ENCODE measurements around the gene DSCAM.

DSCAM gene

DNA sequence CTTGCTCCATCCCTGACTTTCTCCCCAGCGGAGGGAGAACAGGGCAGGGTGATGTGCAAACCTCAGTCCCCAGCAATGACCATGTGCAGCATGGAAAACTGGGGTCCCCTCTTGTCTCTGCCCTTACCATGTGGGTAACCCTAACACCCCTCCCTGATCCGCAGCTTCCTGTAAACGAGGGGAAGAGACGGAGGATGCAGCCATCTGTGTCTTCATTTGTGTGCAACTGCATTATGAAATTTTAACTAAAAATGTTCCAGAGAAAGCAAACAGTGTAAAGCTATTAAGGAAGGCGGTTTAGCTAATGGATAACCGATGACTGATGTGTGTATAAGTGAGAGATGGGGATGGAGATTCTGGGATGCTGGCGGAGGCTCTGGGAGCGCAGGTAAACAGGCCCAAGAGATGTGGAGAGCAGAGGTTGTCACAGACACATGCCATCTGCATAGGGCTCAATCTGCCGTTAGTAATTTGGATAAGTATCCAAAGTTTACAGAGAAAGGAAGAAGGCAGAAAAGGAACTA is 206.6 kb downstream of the DSCAM start:
- no peak for DNase-seq

DNA sequence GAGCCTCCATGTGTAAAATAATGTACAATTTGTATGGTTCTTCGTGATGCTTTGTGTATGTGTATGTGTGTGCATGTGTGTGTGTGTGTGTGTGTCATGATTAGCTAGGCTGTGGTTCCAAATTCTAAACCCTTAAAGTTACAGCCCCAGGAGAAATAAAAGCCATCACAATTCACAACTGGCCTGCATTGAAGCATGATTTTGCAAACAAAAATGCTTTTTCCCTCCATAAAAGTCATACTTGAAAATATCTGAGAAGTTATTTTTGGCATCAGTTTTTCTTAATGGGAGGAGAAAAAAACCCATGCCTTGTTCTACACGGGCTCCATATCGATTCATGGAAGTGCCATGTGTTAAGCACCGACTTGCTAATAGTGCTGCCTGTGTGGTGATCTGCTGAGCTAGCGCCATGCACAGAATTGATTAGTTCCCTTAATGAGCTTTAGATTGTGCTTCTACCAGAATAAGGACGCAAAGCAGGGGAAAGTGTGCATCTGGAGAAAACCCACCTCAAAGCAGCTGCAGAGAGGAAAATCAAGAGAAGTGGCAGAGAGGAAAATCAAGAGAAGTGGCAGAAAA is 207.3 kb downstream of the DSCAM start:
- DNase-seq, result no peak

DNA sequence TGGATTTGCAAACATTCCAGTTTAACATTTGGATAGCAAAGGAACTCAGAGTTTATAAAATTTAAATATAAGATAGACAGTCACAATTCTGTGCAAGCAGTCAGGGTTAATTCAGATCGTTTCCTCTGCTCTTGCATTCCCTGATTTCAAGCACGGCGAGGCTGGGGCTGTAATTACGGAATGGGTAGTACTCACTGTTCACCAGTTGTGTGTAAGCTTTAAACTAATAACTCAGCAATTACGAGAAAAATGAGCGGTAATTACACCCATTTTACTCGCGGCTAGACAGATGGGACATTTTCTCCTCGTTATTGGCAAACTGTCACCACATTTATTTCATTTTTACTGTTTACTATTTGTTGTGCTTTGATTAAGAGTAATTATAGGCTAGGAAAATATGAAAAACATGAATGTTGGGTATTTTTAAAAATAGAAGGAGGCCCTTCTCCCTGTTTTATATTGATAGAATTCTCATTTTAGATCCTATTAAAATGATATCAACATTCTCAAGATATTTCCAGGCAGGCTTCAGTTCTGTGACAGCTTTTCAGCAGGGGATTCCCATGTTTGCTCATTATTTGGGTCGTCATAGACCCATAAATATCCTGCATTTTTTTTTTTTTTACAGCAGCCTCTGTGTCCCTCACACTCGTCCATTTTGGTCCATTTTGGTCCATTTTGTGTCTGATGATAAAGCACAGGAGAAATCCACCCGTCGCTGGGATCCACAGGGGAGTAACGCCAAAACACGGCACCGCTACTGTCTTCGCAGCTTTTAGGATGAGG is 208.3 kb downstream of the DSCAM start:
- DNase-seq, result no peak

DNA sequence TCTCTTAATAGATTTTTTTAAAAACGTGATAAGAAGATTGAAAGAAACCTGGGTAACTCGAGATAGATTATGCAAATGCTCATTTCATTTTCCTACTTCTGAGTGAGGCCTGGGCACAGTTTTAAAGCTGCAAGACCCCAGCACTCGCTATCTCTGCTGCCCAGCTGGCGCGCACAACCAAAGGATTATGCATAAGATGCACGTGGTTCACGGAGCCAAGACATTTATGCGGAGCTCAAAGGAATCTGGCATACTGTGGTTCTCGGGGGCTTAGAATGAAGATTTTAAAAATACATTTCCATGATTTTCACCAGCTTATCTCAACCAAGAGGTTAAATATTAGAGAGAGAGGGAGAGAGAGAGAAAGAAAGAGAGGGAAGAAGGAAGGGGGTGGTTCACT is 210.9 kb downstream of the DSCAM start:
- DNase-seq, result no peak

- no peak for DNase-seq
Measured at GRCh38 chr21:40635391-40635790, 211.6 kb downstream of the DSCAM start.

- DNase-seq, result no peak
Measured at GRCh38 chr21:40634141-40634540, 212.8 kb downstream of the DSCAM start.

GRCh38 chr21:40633048-40633447 is 213.9 kb downstream of the DSCAM start:
- DNase-seq, result no peak

- no peak for DNase-seq
Measured at GRCh38 chr21:40631211-40631610, 215.7 kb downstream of the DSCAM start.

- DNase-seq, result no peak
Measured at GRCh38 chr21:40625991-40626390, 221.0 kb downstream of the DSCAM start.

GRCh38 chr21:40623528-40623927 is 223.4 kb downstream of the DSCAM start:
- DNase-seq, result no peak

GRCh38 chr21:40622531-40622930 is 224.4 kb downstream of the DSCAM start:
- no peak for DNase-seq

- DNase-seq, result no peak
Measured at GRCh38 chr21:40620386-40621145, 226.4 kb downstream of the DSCAM start.

DNA sequence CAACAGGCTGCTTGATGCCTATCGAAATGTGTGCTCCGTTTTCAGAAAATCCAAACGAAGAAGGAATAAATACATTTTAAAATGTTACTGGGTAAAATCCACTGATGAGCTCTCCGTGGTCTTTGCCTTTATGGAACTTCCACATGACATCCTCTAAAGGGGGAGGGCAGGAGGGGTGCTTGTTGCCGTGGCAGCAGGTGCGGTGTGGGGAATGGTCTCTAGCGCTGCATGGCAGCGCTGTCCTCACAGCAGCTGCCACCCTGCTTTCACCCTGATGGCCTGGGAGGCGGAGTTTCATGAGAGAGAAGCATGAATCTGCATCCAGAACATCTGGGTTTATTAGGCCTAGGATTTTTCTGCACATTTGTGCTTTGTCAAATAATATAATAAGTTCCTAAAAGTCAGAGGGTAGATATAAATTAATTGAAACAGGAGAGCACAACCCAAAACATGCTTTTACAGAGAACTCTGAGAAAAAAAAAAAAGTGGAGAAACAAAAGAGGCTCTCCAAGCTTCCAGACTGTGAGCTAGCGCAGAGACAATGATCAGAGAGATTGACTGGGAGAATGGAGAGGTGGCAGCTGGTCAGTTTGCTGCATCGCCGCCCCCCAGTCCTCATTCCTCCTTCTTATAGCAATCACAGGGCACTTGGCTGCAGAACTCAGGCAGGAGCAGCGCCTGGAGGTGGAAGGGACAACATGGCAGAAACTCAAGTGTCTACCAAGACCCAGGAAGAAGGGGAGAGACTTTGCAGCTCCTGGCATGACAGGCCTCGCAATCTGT is 228.6 kb downstream of the DSCAM start:
- DNase-seq, result no peak

- no peak for DNase-seq
Measured at GRCh38 chr21:40616377-40616704, 230.6 kb downstream of the DSCAM start.

DNA sequence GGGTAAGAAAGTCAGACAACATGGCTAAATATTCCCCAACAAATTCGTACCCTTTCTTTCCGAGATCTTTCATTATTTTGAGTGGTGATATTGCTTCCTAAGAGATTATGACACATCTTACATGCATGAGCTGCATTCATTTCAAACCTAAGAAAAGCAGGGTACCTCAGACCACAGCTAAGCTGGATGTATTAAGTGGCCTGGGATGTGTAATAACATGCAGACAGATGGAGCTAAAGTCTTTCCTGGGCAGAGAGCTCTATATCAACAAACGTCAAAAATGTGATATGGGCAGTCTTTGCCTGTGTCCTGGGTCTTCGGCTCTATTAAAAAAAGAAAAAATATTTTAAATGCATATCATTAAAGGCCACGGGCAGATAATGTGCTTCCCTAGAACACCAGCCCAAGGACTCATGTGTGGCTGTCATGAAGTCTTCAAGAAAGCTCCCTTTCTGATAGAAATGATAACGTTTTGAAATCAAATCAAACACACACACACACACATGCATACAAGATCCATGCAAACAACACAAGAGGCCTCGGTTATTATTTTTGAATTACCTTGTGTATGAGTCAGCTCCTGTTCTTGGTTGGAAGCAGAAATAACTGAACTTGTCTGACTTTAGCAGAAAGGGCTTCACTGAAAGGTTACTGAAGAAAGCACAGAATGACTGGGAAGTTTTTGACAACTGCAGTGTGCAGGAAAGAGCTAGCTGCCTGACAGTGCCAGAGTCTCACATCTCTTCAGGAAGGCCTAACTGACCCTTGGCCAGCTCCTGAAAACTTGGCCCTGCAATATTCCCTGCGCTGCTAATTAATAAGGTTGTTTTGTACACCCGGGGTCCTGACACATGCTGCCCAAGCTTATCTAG is 231.2 kb downstream of the DSCAM start:
- no peak for DNase-seq

- DNase-seq, result no peak
Measured at GRCh38 chr21:40613546-40614030, 233.4 kb downstream of the DSCAM start.

DNA sequence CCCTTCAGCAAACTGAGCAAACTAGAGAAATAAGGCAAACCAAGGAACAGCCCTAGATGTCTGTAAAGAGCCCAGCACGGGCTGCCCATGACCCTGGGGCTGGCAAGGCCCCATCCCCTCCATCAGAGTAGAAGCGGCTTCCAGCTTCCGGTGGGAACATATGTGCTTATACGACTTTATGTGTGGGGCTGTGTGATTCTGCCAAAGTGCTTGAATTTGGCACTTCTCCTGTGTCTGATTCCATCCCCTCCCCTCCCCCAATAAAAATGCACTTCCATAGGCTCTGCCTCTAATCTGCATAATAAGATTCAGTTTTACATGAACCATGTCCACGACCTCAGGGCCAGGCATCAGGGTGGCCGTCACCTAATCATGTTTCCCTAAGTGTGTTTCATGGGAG is 236.6 kb downstream of the DSCAM start:
- no peak for DNase-seq

- no peak for DNase-seq
Measured at GRCh38 chr21:40606341-40606740, 240.6 kb downstream of the DSCAM start.

GRCh38 chr21:40605094-40605493 is 241.9 kb downstream of the DSCAM start:
- no peak for DNase-seq

GRCh38 chr21:40603774-40604173 is 243.2 kb downstream of the DSCAM start:
- DNase-seq, result no peak

DNA sequence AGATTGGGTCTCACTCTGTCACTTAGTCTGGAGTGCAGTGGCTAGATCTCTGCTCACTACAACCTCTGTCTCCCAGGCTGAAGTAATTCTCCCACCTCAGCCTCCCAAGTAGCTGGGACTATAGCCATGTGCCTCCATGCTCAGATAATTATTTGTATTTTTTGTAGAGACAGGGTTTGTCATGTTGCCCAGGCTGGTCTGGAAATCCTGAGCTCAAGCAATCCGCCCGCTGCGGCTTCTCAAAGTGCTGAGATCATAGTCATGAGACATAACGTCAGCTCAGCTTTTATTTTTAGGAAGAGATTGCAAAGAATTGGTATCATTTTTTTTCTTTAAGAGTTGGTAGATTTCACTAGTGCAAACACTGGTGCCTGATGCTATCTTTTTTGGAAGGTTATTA is 244.9 kb downstream of the DSCAM start:
- DNase-seq, result no peak

DNA sequence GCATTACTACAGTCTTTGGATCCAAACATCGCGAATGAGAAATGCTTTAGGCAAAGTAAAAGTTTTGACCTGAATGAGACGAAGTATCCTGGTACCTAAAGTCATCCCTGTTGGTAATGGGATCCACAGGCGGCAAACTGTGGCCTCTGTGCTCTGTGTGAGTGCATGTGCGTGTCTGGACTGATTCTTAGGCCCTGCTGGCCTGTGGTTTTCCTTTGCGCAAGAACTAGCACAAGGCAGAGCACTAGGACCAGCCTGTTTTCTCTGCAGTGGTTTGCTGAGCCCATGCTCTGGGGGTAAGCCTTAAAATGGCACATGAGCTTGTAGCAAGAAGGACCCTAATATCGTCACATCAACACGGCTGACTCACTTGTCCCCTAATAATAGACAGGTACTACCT is 251.2 kb downstream of the DSCAM start:
- DNase-seq, result no peak
